Liver (tissue), 9 donors: ENCODE measurements around the gene HYCC2. TPM values are rescaled to one million over a fixed set of nuclear protein-coding genes. Genes with fewer than 3 reads are reported as not detected.
"Not testable (repeated sequence)": the region's sequence is repeated elsewhere in the genome, so short reads cannot be mapped to it uniquely, and the experiment has no call there.

Experiments used
- DNase-seq: peaks from one replicate; pipeline ENCODE4 v3.0.0-alpha.2; 2017; ENCODE audit warnings: low spot score
- H3K27ac ChIP-seq, 2 donors: one replicate each; pipeline ENCODE4 v1.7.0; 2013; ENCODE audit warnings: inconsistent platforms in 2 of 2, low read length in 2 of 2, control low read depth in 1 of 2, low read depth in 1 of 2, mild to moderate bottlenecking in 1 of 2
- H3K27me3 ChIP-seq, 4 donors: one replicate each; pipeline versions ENCODE4 v1.6.1 to v1.7.0; 2013; ENCODE audit warnings: low read length in 3 of 4, inconsistent platforms in 1 of 4, mild to moderate bottlenecking in 1 of 4, moderate library complexity in 1 of 4; ENCODE audit not compliant: control insufficient read depth in 4 of 4, insufficient read depth in 4 of 4
- H3K36me3 ChIP-seq, 4 donors: one replicate each; pipeline versions ENCODE4 v1.6.1 to v1.7.0; 2013; ENCODE audit warnings: low read length in 3 of 4, mild to moderate bottlenecking in 3 of 4, low read depth in 1 of 4, moderate library complexity in 1 of 4; ENCODE audit not compliant: control insufficient read depth in 4 of 4, insufficient read depth in 3 of 4
- H3K4me1 ChIP-seq, 4 donors: one replicate each; pipeline versions ENCODE4 v1.6.1 to v1.7.0; 2013; ENCODE audit warnings: low read length in 3 of 4, mild to moderate bottlenecking in 3 of 4, moderate library complexity in 1 of 4; ENCODE audit not compliant: control insufficient read depth in 4 of 4, insufficient read depth in 4 of 4
- H3K4me3 ChIP-seq, 3 donors: one replicate each; pipeline versions ENCODE4 v1.6.1 to v1.7.0; 2013; ENCODE audit warnings: low read length in 3 of 3, control low read depth in 1 of 3, low read depth in 1 of 3, mild to moderate bottlenecking in 1 of 3
- H3K9ac ChIP-seq, 2 donors: one replicate each; pipeline ENCODE4 v1.7.0; 2013; ENCODE audit warnings: low read length in 2 of 2, mild to moderate bottlenecking in 2 of 2, moderate library complexity in 2 of 2, control low read depth in 1 of 2, low read depth in 1 of 2
- H3K9me3 ChIP-seq, 4 donors: one replicate each; pipeline versions ENCODE4 v1.6.1 to v1.7.0; 2013; ENCODE audit warnings: low read length in 3 of 4; ENCODE audit not compliant: control insufficient read depth in 4 of 4
- ATF3 ChIP-seq: IDR thresholded peaks from 2 replicates; pipeline ENCODE4 v1.6.1; 2016; ENCODE audit warnings: antibody characterized with exemption
- EGR1 ChIP-seq, 2 donors: IDR thresholded peaks; 2 replicates each; pipeline ENCODE4 v1.6.1; 2016 to 2018; ENCODE audit warnings: antibody characterized with exemption in 2 of 2, low read depth in 2 of 2
- FOXA1 ChIP-seq: IDR thresholded peaks from 2 replicates; pipeline ENCODE4 v1.6.1; 2016; ENCODE audit warnings: antibody characterized with exemption
- FOXA2 ChIP-seq: IDR thresholded peaks from 2 replicates; pipeline ENCODE4 v1.6.1; 2016; ENCODE audit warnings: antibody characterized with exemption
- GABPA ChIP-seq, 2 donors: IDR thresholded peaks in 1 of 2; conservative IDR thresholded peaks in 1 of 2; 2 replicates each; pipeline ENCODE4 v1.6.1; 2016; ENCODE audit warnings: antibody characterized with exemption in 2 of 2, mild to moderate bottlenecking in 1 of 2, moderate library complexity in 1 of 2
- HNF4A ChIP-seq, 2 donors: conservative IDR thresholded peaks; 2 replicates each; pipeline ENCODE4 v1.6.1; 2016; ENCODE audit warnings: antibody characterized with exemption in 2 of 2, mild to moderate bottlenecking in 2 of 2
- NR2F2 ChIP-seq: IDR thresholded peaks from 2 replicates; pipeline ENCODE4 v1.6.1; 2016; ENCODE audit warnings: antibody characterized with exemption
- REST ChIP-seq: IDR thresholded peaks from 2 replicates; pipeline ENCODE4 v1.6.1; 2016; ENCODE audit warnings: antibody characterized with exemption, mild to moderate bottlenecking
- RXRA ChIP-seq, 2 donors: IDR thresholded peaks; 2 replicates each; pipeline ENCODE4 v1.6.1; 2017 to 2018; ENCODE audit warnings: antibody characterized with exemption in 2 of 2, mild to moderate bottlenecking in 1 of 2
- TAF1 ChIP-seq: conservative IDR thresholded peaks from 2 replicates; pipeline ENCODE4 v1.6.1; 2016; ENCODE audit warnings: antibody characterized with exemption, mild to moderate bottlenecking
- YY1 ChIP-seq: IDR thresholded peaks from 2 replicates; pipeline ENCODE4 v1.6.1; 2016; ENCODE audit warnings: antibody characterized with exemption, mild to moderate bottlenecking
- ZBTB33 ChIP-seq: IDR thresholded peaks from 2 replicates; pipeline ENCODE4 v1.6.1; 2016; ENCODE audit warnings: antibody characterized with exemption
- WGBS: extraction: QIAGEN DNeasy Blood & Tissue Kit; methylation state at CpG from one replicate; pipeline ENCODE4 v1.1.7; 2013; 5-methylcytosine and 5-hydroxymethylcytosine counted together
- polyA plus RNA-seq, 2 donors: library from polyadenylated mRNA; stranded (reverse) in 1 of 2; unstranded in 1 of 2; fragments of 200-250 nt in 1 of 2; fragments of >200 nt in 1 of 2; fragmentation: Nextera tagmentation in 1 of 2; extraction: Ambion mirVana in 1 of 2; gene quantifications; one replicate each; pipeline versions ENCODE4 v1.2.1 to v1.2.3, GENCODE V29; 2013 to 2015
- total RNA-seq, 2 donors: library from RNA; depleted of rRNA; stranded (reverse); fragments of >200 nt; gene quantifications; one replicate each; pipeline ENCODE4 v1.2.3, GENCODE V29; 2014
- donor health status: healthy.
- donor health status: healthy.
- donor health status: healthy.
- donor health status: healthy.
- donor health status: healthy.

HYCC2 gene
- total and polyA plus RNA-seq, 4 donors = 1.5 to 15.4 (median 5.8) TPM

DNA sequence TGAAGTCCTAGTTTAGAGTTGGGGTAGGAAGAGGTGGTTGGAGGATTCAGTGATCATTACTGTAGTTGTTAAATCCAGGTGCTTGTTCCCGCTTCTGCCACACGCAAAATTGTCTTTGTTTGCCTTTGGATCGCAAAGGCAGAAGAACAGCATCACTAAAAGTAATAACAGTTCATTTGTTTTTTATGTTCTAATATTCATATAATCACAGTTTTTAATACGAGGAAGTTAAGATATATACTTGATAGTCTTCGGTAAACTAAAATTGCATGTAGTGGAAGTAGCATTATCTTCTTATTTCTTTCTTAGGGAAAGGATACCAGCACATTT is 695 bp upstream of the HYCC2 start:
- TF ChIP-seq HNF4A (conservative IDR thresholded peaks at IDR 0.05) (no peak), REST (no peak), YY1 (no peak), RXRA (IDR thresholded peaks at IDR 0.05) (peak in 1 of 2 donors; percentile 5), ZBTB33 (no peak)
- Histone ChIP-seq H3K4me3 (peak overlapping the region; percentile 88 to 100 (median 90)), H3K9ac (peak overlapping the region; percentile 55 to 100), H3K4me1 (peaks cover 7 to 43% (median 39%) of the 10 kb centered on the region in 4 donors), H3K27me3 (no peaks in the 10 kb centered on the region), H3K9me3 (no peaks in the 10 kb centered on the region), H3K36me3 (no peaks in the 10 kb centered on the region), H3K27ac (peak overlapping the region; percentile 94 to 96)
- no peak for DNase-seq
- WGBS = under 1% methylated on average over 5 of the region's 5 CpGs

GRCh38 chr2:201070948-201071478 is 458 bp downstream of the HYCC2 start:
- Histone ChIP-seq H3K4me1 (peaks cover 5 to 41% (median 37%) of the 10 kb centered on the region in 4 donors), H3K27me3 (no peaks in the 10 kb centered on the region), H3K9me3 (no peaks in the 10 kb centered on the region), H3K27ac (peak overlapping the region; percentile 94 to 96), H3K36me3 (no peaks in the 10 kb centered on the region), H3K4me3 (peak overlapping the region; percentile 88 to 100 (median 90)), H3K9ac (peak overlapping the region; percentile 55 to 100)
- under 1% methylated on average over 21 of the region's 21 CpGs for WGBS
- peak; percentile 23 for TF ChIP-seq FOXA2
- TF ChIP-seq HNF4A (conservative IDR thresholded peaks at IDR 0.05) = no peak
- TF ChIP-seq EGR1 (IDR thresholded peaks at IDR 0.05; ENCODE audit: low read depth in 2 of 2) = no peak
- no peak for TF ChIP-seq FOXA1
- DNase-seq = no peak

DNA sequence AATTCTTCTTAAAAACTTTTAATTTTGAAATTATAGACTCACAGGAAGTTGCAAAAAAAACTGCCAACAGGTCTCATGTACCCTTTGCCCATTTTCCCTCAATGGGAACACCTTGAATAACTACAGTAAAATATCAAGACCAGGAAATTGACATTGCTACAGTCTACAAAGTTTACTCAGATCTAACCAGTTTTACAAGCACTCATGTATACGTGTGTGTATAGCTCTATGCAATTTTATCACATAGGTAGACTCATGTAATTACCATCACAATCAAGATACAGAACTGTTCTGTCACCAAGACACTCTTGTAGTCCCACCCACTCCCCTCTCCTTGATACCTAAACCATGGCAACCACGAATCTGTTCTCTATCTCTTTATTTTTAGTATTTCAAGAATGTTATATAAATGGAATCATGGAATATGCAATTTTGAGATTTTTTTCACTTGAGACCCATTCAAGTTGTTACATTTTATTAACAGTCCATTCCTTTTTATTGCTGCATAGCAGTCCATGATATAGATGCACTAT is 6.6 kb downstream of the HYCC2 start:
- Histone ChIP-seq H3K9ac (no peak overlapping the region), H3K27me3 (no peaks in the 10 kb centered on the region), H3K9me3 (no peaks in the 10 kb centered on the region), H3K36me3 (peaks cover 0 to 3% (median 0%) of the 10 kb centered on the region in 4 donors), H3K27ac (no peak overlapping the region), H3K4me1 (peaks cover 0 to 20% (median 17%) of the 10 kb centered on the region in 4 donors), H3K4me3 (no peak overlapping the region)
- no peak for TF ChIP-seq FOXA2
- no peak for TF ChIP-seq FOXA1
- TF ChIP-seq ATF3 = no peak
- no peak for TF ChIP-seq EGR1 (IDR thresholded peaks at IDR 0.05; ENCODE audit: low read depth in 2 of 2)
- no peak for TF ChIP-seq TAF1
- TF ChIP-seq GABPA (IDR thresholded peaks at IDR 0.05 in 1 of 2, conservative IDR thresholded peaks at IDR 0.05 in 1 of 2) = no peak
- TF ChIP-seq NR2F2 = no peak
- TF ChIP-seq RXRA (IDR thresholded peaks at IDR 0.05) = no peak
- WGBS = 84% methylated on average over 2 of the region's 2 CpGs
- DNase-seq = no peak

GRCh38 chr2:201063516-201063915 is 8.0 kb downstream of the HYCC2 start:
- not testable (repeated sequence) for H3K9me3 ChIP-seq, H3K27ac ChIP-seq, H3K9ac ChIP-seq, H3K4me3 ChIP-seq, H3K36me3 ChIP-seq, DNase-seq, H3K27me3 ChIP-seq
- peaks cover 3 to 17% (median 12%) of the 10 kb centered on the region in 4 donors for H3K4me1 ChIP-seq
- WGBS = 95% methylated on average over 5 of the region's 5 CpGs
